ENCODE data around the gene IL16.

- TF ChIP-seq POLR2AphosphoS5 (IDR thresholded peaks at IDR 0.05) (no peak), POLR2A (IDR thresholded peaks at IDR 0.05; ENCODE audit: low read depth) (no peak), EP300 (IDR thresholded peaks at IDR 0.05) (no peak)
- TF ChIP-seq, protein P1, sequence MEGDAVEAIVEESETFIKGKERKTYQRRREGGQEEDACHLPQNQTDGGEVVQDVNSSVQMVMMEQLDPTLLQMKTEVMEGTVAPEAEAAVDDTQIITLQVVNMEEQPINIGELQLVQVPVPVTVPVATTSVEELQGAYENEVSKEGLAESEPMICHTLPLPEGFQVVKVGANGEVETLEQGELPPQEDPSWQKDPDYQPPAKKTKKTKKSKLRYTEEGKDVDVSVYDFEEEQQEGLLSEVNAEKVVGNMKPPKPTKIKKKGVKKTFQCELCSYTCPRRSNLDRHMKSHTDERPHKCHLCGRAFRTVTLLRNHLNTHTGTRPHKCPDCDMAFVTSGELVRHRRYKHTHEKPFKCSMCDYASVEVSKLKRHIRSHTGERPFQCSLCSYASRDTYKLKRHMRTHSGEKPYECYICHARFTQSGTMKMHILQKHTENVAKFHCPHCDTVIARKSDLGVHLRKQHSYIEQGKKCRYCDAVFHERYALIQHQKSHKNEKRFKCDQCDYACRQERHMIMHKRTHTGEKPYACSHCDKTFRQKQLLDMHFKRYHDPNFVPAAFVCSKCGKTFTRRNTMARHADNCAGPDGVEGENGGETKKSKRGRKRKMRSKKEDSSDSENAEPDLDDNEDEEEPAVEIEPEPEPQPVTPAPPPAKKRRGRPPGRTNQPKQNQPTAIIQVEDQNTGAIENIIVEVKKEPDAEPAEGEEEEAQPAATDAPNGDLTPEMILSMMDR (IDR thresholded peaks at IDR 0.05): no peak
Observed at GRCh38 chr15:81334768-81335435, 138.2 kb downstream of the IL16 start.
